HG02571 (cell line): ENCODE results near the gene MINDY1.
A peak's percentile ranks its signal among the peaks of the same experiment; 100 is the strongest.

Experiments
- ATAC-seq: cut with Tn5 transposase; IDR thresholded peaks from one replicate; pipeline ENCODE4 v1.9.1; 2021; ENCODE audit warnings: mild to moderate bottlenecking, moderate library complexity; ENCODE audit not compliant: unreplicated experiment

Gene MINDY1

DNA sequence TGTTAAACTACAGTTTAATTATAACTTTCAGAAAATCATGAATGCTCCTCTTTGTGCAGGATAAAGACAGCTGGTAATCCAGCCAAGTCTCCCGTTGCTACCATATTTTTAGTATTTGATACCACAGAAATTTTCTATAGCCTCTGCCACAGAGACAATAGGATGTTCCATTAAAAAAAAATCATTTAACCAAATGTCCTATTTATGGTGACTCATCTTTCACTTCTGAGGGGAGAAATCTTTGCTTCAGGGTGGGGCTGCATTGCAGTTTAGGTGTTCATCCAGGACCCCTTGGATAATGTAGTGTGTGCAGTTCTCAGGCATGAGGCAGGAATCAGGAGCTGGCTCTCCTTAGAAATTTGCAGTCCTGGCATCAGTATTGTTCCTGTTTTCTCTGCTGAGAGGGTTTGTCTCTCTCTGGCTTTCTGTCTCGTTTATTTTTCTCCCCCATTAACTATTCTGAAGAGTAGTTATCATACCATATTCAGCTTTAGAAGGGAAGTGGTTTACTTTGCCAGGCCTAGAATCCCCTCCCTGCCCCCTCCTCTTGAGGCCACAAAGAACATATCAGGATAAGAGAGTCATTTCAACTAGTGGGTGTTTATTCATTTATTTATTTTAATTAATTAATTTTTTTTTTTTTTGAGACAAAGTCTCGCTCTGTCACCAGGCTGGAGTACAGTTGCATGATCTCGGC, 4.6 kb upstream of the MINDY1 start:
- no peak for ATAC-seq

DNA sequence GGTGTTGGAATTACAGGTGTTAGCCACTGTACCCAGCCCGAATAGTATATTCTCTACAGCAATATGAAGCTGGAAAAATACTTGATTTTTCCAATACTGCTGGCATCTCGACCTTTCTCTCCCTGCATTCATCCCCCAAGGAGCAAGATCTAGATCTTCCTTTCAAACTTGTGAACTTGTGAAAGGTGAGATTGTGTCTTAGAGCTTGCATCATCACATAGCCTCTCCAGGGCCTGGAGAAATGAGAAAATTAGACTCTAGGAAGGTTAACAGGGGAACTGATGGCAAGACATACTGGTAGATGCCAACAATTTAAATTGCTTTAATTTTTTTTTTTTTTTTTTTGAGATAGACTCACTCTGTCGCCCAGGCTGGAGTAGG, 3.6 kb upstream of the MINDY1 start:
- no peak for ATAC-seq

DNA sequence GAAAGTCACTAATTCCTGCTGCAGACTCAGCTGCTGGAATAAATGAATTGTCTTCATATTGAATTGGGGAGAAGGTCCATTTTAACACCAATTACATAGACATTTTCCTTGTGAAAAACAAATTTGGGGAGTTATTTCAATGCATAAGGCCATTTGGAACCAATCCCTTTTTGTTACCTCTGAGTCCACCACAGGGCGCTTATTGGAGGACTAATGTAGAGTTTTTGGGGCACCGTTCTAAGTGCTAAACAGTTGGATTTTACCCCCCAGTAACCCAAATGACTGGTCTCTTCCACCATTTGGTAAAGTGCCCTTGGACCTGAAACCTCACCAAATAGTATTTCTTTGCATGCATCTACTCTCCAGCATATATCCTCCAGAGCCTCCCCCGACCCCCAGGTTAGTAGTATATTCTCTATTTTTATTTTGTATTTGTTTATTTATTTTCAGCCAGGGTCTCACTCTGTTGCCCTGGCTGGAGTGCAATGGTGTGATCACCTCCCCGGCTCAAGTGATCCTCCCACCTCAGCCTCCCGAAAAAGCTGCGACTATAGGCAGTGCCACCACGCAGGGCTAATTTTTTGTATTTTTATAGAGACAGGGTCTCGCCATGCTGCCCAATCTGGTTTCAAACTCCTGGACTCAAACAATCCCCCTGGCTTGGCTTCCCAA, 3.1 kb upstream of the MINDY1 start:
- no peak for ATAC-seq

DNA sequence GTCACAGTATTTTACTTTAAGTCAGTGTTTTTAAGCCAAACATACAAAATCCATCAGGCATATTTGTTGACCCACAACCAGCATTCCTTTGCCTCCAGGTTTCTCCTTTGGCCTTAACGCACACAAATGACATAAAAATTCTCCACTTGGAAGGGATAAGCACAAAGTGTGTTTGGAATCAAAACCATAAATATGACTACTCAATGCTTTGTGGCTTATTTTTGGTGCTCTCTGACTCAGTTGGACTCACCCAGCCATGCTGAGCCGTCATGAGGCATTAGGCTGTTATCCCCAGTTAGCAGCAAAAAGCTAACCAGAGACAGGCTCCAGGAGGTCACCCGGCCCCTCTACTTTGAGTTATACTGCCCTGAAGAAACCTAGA, 2.5 kb upstream of the MINDY1 start:
- ATAC-seq = no peak

DNA sequence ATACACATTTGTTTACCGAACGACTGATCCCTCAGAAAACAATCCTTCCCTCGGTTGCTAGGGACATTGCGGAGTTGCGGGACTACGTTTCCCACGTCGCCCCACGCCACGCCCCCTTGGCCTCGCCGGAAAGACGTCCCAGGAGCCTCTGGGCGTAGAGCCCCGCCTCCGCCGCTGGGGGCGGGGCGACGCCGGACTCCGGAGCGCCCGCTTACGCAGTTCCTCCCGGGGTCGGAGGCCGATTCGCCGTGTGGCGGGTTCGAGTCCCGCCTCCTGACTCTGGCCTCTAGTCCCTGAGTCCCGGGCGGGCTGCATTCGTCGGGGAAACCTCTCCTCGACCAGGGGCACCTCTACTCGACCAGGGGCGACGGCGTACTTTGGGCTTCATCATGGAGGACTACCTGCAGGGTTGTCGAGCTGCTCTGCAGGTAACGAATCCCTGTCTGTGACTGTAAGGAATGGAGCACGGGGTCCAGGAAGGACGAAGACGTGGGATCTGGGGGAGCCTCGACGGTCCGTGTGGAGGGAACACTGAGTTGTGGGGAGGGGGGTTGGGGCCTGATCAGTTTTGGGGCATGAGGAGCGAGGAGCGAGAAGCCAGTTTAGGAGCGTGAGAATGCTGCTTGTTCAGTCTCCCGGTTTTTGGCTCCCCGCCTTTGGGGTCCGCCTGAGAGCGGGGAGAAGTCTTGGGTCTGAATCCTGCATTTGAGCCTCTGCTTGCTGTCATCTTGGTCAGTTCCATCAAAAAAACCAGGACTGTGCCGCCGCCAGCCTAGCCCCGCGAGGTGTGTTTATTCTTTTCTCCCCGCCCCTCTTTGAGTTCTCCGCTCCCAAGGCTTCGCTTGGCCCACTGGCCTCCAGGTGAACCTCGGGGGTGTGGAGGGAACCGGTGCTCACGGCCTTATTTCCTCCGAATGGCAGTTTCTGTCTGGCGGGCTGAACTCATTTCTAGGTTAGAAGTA, 1.8 kb upstream of the MINDY1 start, which contains the start of gene PRUNE1:
TSS of gene PRUNE1 (plus strand) at position 206 of the 962 bp plus-strand sequence. CDS start at position 390, 184 bp downstream.
- ATAC-seq = peak; percentile 61

DNA sequence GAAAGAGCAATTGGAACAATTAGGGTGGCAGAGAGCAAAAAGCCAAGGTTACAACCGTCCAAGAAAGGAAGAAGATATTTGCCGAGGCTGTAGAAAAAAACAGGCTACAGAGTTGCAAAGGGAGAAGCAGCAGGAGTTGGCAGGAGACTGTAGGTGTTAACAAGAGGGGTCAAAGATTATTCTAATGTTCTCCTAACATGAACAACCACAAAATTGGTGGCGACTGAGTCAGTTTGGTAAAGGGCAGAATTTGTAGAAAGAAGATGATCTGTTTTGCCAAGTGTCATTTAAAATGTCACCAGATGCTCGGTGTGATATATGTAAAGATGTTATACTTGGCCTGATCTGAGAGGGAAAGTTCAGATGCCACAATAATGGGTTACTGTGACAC, 1.1 kb upstream of the MINDY1 start:
- no peak for ATAC-seq

DNA sequence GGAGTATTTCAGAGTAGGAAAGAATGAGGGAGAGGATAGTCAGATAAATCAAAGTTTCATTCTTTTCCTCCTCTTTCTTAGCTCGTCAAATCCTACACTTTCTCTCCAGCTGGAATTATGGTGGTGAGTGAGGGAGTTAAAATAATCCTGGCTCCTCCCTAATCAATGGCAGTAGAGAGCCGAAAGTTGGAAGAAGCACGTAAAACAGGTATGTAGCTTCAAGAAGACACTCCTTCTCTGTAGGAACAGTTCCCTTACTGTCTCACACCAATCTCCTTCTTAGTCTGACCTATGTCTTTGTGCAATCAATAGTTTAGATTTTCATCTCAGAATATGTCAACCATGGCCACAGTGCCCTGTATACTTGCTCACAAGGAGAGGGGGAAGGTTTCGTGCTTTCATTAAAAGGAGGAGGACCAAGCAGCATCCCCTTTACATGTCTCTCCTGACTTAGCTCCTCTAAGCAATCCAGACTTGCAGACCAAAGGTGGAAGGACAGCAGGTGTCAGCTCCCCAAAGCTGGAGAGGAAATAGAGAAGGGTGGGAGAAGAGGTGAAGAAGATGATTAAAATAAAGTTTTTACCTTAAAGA, 878 bp downstream of the MINDY1 start:
- no peak for ATAC-seq

DNA sequence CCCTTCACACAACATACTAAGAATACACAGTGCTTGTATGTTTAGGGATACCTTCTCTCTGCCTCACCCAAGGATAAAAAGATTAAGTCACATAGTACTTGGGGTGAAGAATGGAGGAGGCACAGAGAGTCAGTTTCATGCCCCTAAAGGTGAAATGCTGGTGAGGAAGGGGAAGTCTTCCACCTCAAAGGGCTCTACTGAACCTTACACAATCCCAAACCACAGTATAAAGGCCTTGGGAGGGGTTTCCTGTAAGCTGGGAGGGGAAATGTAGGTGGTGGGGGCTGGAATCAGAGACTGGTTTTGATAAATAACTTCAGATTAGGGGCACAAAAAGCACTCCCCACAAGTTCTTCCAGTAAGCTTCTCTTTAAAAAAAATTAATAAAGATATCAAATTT, 3.5 kb downstream of the MINDY1 start:
- ATAC-seq = no peak

DNA sequence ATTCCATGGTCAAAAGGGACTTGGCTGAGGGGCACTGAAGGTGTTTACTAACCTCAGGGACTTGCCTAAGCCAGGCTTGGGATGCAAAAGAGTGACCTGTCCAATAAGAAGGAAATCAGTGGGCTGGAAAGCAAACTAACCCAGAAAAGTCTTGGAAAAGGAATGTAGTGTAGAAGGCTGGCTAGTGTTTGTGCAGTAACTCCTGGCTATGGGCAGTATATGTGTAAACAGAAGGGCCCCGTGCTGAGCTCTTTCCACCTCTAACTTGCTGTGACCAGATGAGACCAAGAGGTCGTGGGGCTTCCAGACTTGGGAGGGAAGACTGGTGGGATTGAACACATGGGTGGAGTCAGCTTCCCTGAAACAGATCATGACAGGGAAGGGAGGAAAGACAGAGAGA, 4.1 kb downstream of the MINDY1 start:
- ATAC-seq = no peak

DNA sequence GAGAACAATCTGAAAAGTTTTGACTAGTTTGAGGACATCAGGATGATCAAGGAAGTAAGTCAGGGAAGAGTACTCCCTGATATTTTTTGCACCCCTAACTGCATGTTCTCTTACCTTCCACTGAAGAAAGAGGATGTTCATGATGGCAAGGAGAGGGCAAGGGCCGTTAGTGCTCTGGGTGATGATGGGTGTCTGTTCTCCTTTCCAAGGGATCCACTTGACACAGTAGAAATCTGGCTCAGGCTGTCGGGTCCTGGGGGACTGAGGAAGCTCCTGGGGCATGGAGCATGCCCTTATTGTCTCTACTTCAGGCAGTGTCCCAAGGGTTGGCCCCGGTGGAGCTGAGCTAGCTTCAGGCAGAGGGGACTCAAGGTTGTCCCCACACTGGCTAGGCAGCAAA, 4.7 kb downstream of the MINDY1 start:
- no peak for ATAC-seq

DNA sequence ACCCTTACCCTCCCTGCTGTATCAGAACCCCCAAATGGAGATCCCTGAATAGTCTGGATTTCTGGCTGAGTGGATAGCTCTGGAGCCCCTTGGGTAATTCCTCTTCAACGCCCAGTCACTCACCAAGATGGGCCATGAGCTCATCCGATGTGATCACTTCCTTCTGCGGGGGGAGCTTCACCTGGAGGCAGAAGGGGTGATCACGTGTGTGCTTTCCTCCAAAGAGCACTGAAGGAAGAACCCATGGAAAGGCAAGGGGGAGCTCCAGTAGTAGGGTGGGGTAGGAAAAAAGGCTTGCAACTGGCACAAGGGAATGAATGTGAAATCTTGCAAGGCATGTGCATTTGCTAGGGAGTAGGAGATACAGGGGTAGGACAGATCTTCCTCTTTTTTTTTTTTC, 5.1 kb downstream of the MINDY1 start:
- ATAC-seq = no peak

DNA sequence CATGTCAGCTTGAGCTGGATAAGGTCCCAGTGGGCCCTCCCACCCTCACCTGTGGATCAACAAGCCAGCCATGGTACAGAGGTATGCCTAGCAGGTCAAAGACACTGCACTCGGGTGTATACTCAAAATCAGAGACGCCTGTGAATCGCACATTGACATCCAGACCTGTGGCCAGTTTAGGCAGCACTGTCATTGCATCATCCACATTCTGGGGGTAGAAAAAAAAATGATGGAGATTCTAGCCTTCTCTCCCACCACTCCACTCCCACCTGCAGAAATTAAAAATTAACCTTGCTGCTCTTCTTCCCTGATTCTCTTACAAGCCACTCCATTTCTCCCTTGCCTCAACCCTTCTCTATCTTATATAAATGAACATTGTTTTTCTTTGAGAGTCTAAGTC, 6.3 kb downstream of the MINDY1 start:
- no peak for ATAC-seq

DNA sequence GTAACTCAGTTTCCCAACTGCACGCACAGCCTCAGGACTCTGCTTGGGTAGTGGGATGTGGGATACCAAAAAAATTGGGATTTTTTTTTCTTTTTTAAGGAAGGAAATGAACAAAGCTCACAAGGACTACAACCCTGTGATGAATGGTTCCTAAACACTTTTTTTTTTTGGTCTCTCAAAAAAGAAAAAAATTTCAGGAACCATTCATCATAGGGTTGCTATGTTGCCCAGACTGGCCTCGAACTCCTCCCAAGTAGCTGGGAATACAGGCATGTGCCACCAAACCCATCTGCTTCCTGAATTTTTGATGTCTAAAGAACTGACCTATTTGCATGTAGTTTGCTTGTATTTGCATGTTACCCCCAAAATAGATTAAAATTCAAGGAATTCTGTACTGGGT, 6.8 kb downstream of the MINDY1 start:
- ATAC-seq = no peak

DNA sequence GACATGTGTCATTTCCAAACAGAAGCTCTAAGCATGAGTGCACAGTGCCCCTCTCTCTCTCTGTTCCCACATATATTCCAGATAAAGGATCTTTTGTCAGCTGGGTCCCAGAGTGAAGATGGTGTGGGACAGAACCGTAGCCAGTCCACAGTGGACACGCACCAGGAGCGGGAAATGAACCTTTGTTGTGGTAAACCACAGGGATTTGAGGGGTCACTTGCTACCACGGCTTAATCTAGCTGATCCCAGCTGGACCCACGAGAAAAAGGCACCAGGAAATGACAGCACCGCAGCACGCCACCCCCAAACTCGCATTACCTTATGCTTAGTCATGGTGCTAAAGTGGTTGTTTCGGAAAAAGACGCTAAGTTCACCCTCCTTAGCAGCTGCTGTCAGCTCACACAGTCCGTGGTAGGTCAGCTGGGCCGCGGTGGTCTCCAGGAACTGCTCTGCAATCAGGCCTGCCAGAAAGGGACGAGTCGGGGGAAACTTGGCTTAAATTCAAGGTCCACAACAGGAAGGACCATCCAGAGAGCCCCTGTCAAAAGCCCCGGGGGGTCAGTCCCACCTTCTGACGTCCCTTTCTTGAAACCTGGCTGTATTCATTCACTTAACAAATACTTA, 7.5 kb downstream of the MINDY1 start:
- no peak for ATAC-seq

DNA sequence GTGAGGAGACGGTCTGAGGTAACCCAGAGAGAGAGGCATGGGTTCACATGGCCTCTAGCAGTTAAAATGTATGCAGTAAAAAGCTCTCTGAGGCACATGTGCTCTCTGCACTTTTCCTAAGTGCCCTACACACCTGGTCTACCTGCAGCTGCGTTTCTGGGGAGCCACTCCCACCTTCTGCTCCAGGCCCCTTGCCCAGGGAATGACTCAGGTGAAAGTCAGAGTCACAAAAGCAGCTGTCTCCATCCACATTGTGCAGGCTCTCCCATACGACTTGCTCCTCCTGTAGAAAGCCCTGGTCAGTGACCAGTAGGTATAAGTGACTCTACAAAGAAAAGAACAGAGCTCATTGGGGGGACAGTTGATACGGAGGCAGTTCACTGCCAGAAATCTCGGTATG, 8.8 kb downstream of the MINDY1 start:
- no peak for ATAC-seq

DNA sequence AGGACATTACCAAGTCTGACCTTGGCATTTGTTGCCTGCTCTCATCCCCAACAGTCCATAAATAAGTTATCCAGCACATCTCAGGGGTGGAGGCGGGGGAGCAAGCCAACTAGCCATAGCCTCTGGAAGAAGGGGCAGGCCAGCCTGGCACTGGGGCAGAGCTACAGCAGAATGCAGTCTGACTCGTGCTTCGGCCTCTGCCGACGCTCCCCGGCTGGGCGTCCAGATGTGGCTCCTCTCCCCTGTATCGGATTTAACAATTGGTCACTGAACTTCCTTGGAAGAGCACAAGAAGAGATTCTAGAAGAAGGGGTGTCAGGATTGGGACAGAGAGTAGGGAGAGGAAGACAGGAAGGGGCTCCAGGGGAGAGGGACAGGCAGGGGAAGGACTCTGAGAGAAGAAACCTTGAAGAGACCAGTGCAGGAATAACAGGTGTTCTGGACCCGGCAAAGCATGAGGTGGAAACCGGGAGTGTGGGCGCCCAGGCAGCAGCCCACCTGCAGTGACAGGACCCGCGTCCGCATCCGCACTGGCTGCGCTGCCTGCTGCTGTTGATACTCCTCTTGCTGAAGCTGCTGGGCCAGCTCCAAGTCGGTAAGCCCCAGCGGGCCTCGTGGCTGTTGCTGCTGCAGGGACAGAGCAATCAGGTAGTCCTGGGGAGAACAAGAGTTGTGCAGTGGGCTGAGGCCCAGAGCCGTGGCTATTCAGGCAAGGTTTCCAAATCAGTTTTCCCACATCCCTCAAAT, 9.4 kb downstream of the MINDY1 start:
- no peak for ATAC-seq

DNA sequence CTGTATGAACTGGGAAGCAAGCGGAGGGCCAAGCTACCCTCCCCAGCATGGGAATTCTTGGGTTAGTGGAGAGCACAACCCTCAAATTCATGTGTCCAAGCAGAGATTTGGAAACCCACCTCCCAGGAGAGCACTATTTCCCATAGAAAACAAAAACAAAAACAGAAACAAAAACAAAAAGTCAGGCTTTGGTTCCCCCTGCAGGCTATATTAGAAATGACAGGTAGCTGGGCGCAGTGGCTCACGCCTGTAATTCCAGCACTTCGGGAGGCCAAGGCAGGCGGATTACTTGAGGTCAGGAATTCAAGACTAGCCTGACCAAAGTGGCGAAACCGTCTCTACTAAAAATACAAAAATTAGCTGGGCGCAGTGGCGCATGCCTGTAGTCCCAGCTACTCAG, 10.8 kb downstream of the MINDY1 start:
- no peak for ATAC-seq

DNA sequence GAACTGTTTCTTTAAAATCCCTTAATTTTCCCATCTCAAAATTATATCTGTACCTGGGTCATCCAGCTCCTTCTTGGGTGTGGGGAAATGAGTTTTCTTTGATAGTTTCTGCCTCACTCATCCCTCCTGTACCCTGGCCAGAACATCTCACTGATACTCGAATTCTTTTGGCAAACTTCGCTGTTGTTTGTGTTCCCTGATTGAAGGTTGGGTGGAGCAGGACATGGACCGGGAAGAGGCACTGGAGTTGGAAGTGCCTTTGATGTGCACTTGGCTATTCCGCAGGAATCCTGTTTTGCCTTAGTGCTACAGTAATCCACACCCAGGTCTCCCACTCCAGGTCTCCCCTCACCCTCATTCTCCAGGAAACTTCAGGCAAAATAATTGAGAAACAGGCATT, 11.2 kb downstream of the MINDY1 start:
- ATAC-seq = no peak

DNA sequence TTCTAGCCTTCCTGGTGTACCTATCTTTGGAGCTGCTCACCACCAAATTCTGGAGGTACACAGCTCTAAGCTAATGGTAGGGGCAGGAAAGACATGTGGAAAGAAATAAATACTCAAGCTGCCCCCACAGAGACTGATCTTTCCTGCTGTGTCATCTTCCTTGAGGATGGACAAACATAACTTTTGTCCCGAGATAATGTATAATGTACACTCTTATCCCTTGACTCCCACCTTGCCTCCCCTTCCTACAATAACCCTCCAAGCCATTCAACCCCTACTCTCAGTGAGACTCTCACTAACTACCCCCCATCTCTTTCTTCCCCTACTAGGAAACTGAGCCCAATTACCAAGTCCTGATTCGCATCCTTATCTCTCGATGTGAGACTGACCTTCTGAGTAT, 12.5 kb downstream of the MINDY1 start:
- ATAC-seq = no peak

DNA sequence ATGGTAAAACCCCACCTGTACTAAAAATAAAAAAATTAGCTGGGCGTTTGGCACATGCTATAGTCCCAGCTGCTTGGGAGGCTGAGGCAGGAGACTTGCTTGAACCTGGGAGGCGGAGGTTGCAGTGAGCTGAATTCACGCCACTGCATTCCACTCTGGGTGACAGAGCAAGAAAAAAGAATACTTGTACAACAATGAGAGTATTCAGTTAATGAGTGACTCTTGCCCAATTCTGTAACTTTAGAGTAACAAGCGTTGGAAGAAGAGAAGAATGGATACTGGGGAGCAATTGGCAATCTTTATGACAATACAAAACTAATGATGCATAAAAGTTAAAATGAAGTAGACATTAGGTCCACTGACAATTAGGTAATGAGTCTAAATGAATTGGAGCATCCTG, 14.1 kb downstream of the MINDY1 start:
- no peak for ATAC-seq
